Gastroesophageal sphincter (tissue), 4 donors: ENCODE results near the gene SMAD1. TPM values are rescaled to one million over a fixed set of nuclear protein-coding genes. Genes with fewer than 3 reads are reported as not detected.
A peak's percentile ranks its signal among the peaks of the same experiment; 100 is the strongest.

Source experiments
- ATAC-seq: fragments of 150-250 bp; one replicate; pipeline ENCODE4 v1.9.1; 2016; ENCODE audit warnings: mild to moderate bottlenecking, moderate library complexity
- H3K27ac ChIP-seq, 4 donors: fragments of 200-600 bp; sonication (generic) in 3 of 4; 1 replicate in 3 of 4; 2 replicates in 1 of 4; pipeline ENCODE4 v1.5.1; 2016 to 2019
- H3K27me3 ChIP-seq: fragments of 200-600 bp; sonication (generic); one replicate; pipeline ENCODE4 v1.5.1; 2019
- H3K36me3 ChIP-seq, 2 donors: fragments of 200-600 bp; sonication (generic); one replicate each; pipeline ENCODE4 v1.5.1; 2019; ENCODE audit warnings: control low read depth in 1 of 2
- H3K4me1 ChIP-seq, 3 donors: fragments of 200-600 bp; sonication (generic); 1 replicate in 2 of 3; 2 replicates in 1 of 3; pipeline ENCODE4 v1.5.1; 2016 to 2019; ENCODE audit warnings: control low read depth in 2 of 3
- H3K4me3 ChIP-seq, 2 donors: fragments of 200-600 bp; sonication (generic); one replicate each; pipeline ENCODE4 v1.5.1; 2019; ENCODE audit warnings: mild to moderate bottlenecking in 1 of 2, moderate library complexity in 1 of 2
- H3K9me3 ChIP-seq, 3 donors: fragments of 200-600 bp; sonication (generic); one replicate each; pipeline ENCODE4 v1.5.1; 2017 to 2019; ENCODE audit warnings: control low read depth in 2 of 3
- EP300 ChIP-seq: sonication (generic); formaldehyde crosslinking; IDR thresholded peaks from one replicate; pipeline ENCODE4 v1.6.1; 2017; ENCODE audit warnings: antibody characterized with exemption, mild to moderate bottlenecking
- POLR2A ChIP-seq, 2 donors: fragments of 450-650 bp; IDR thresholded peaks; one replicate each; pipeline ENCODE4 v1.6.1; 2017; ENCODE audit warnings: antibody characterized with exemption in 2 of 2, mild to moderate bottlenecking in 2 of 2, moderate library complexity in 1 of 2
- POLR2AphosphoS5 ChIP-seq: sonication (generic); formaldehyde crosslinking; IDR thresholded peaks from one replicate; pipeline ENCODE4 v1.6.1; 2017; ENCODE audit warnings: antibody characterized with exemption
- WGBS, 2 donors: methylation state at CpG; one replicate each; pipeline ENCODE4 v1.1.5; 2018; ENCODE audit warnings: low coverage in 1 of 2; 5-methylcytosine and 5-hydroxymethylcytosine counted together
- total RNA-seq, 4 donors: library from RNA; depleted of rRNA; stranded (reverse); fragments of >200 nt; gene quantifications; one replicate each; pipeline ENCODE4 v1.1.0, GENCODE V29; 2016
- TF ChIP-seq, protein P1 (sequence below), 4 experiments: fragments of 200-600 bp in 2 of 4; fragments of 450-650 bp in 2 of 4; sonication (generic) in 1 of 4; IDR thresholded peaks; one replicate each; pipeline ENCODE4 v1.5.1; 2017 to 2019; ENCODE audit warnings: antibody characterized with exemption in 4 of 4, mild to moderate bottlenecking in 2 of 4, moderate library complexity in 2 of 4

The SMAD1 gene
- 10 to 100 TPM; 26.3 to 37.8 (median 29.2) TPM for total RNA-seq

GRCh38 chr4:145481164-145481941, at the start of gene SMAD1:
Gene SMAD1 (plus strand): TSS chr4:145481853. CDS start chr4:145514614, 32,761 bp downstream.
- H3K4me1 ChIP-seq = peaks cover 0 to 46% (median 10%) of the 10 kb centered on the region in 3 donors
- peak within 1 kb of the TSS; percentile 91 to 100 (median 98) for H3K27ac ChIP-seq
- ATAC-seq = peak; percentile 92
- H3K4me3 ChIP-seq = peak within 1 kb of the TSS; percentile 90 to 99
- no peaks in the 10 kb centered on the region for H3K36me3 ChIP-seq
- H3K27me3 ChIP-seq = no peaks in the 10 kb centered on the region
- 1% methylated on average over 12 to 15 of the region's 65 CpGs for WGBS, 2 donors
- no peaks in the 10 kb centered on the region for H3K9me3 ChIP-seq
- peak; percentile 81 for TF ChIP-seq POLR2AphosphoS5
- TF ChIP-seq, protein P1, sequence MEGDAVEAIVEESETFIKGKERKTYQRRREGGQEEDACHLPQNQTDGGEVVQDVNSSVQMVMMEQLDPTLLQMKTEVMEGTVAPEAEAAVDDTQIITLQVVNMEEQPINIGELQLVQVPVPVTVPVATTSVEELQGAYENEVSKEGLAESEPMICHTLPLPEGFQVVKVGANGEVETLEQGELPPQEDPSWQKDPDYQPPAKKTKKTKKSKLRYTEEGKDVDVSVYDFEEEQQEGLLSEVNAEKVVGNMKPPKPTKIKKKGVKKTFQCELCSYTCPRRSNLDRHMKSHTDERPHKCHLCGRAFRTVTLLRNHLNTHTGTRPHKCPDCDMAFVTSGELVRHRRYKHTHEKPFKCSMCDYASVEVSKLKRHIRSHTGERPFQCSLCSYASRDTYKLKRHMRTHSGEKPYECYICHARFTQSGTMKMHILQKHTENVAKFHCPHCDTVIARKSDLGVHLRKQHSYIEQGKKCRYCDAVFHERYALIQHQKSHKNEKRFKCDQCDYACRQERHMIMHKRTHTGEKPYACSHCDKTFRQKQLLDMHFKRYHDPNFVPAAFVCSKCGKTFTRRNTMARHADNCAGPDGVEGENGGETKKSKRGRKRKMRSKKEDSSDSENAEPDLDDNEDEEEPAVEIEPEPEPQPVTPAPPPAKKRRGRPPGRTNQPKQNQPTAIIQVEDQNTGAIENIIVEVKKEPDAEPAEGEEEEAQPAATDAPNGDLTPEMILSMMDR (IDR thresholded peaks at IDR 0.05) = peak in 1 of 4 experiments; percentile 8
- no peak for TF ChIP-seq EP300
- TF ChIP-seq POLR2A (IDR thresholded peaks at IDR 0.05) = peak; percentile 68 to 85

GRCh38 chr4:145433684-145434083, 48.0 kb upstream of the SMAD1 start:
- H3K36me3 ChIP-seq = no peaks in the 10 kb centered on the region
- no peak overlapping the region for H3K27ac ChIP-seq
- no peaks in the 10 kb centered on the region for H3K27me3 ChIP-seq
- H3K4me1 ChIP-seq = no peaks in the 10 kb centered on the region
- H3K4me3 ChIP-seq = no peak overlapping the region
- ATAC-seq = no peak
- peaks cover 0 to 6% (median 0%) of the 10 kb centered on the region in 3 donors for H3K9me3 ChIP-seq
- TF ChIP-seq POLR2A (IDR thresholded peaks at IDR 0.05) = no peak
- no peak for TF ChIP-seq POLR2AphosphoS5
- TF ChIP-seq, protein P1 (IDR thresholded peaks at IDR 0.05) = no peak
- no peak for TF ChIP-seq EP300

- TF ChIP-seq, protein P1 (IDR thresholded peaks at IDR 0.05) = no peak
- TF ChIP-seq POLR2AphosphoS5 (no peak), POLR2A (IDR thresholded peaks at IDR 0.05) (no peak), EP300 (no peak)
- no peak overlapping the region for H3K27ac ChIP-seq
- peaks cover 0 to 6% (median 0%) of the 10 kb centered on the region in 3 donors for H3K9me3 ChIP-seq
- no peak overlapping the region for H3K4me3 ChIP-seq
- WGBS, 2 donors = 89% methylated on average over 3 of the region's 3 CpGs
- ATAC-seq = no peak
- H3K27me3 ChIP-seq = no peaks in the 10 kb centered on the region
- H3K36me3 ChIP-seq = no peaks in the 10 kb centered on the region
- H3K4me1 ChIP-seq = no peaks in the 10 kb centered on the region
Measured at GRCh38 chr4:145435646-145436045, 46.0 kb upstream of the SMAD1 start.

DNA sequence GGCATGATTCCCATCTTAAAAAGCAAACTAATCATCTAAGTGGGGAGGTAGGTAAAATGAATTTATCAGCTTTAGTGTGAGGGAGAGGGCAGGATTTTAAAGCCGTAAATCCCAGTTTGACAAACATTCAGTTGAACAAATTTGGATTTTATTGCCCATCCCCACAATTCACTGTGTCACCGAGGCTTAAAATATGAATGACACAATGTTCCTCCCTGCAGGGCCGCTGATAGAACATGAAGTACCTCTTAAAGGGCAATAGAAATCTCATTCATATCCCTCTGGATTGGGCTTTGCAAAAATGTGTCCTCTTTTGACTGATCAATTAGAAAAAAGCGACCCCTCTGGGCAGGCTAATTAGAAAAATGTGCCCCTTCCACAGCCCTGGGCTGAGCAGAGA, 45.5 kb upstream of the SMAD1 start:
- H3K27me3 ChIP-seq = no peaks in the 10 kb centered on the region
- H3K4me3 ChIP-seq = no peak overlapping the region
- WGBS, 2 donors = 89 to 90% methylated on average over 4 of the region's 4 CpGs
- no peak overlapping the region for H3K27ac ChIP-seq
- ATAC-seq = no peak
- H3K4me1 ChIP-seq = no peaks in the 10 kb centered on the region
- TF ChIP-seq, protein P1 (IDR thresholded peaks at IDR 0.05) = no peak
- TF ChIP-seq POLR2A (IDR thresholded peaks at IDR 0.05) (no peak), EP300 (no peak), POLR2AphosphoS5 (no peak)
- H3K9me3 ChIP-seq = peaks cover 0 to 6% (median 0%) of the 10 kb centered on the region in 3 donors
- H3K36me3 ChIP-seq = no peaks in the 10 kb centered on the region

DNA sequence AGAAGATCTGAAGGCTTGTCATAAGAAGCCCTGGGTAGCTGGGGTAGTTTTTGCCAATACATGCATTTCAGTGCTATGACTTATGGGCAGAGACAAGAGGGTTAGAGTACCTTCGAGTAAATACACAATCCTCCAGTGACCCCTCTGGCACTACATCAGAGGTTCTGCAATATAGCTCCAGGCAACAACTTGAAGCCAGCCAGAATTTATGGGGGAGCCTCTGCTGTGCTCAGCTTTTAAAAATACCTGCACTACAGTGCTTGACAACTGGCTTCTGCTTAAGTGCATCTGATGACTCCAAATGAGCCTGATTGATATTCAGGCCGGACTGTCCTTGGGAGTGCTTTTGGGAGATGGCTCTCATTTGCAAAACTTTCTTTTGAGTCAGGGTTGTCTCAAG, 44.9 kb upstream of the SMAD1 start:
- 39 to 71% methylated on average over 1 to 2 of the region's 2 CpGs for WGBS, 2 donors
- H3K36me3 ChIP-seq = no peaks in the 10 kb centered on the region
- H3K27ac ChIP-seq = no peak overlapping the region
- no peaks in the 10 kb centered on the region for H3K27me3 ChIP-seq
- peaks cover 0 to 6% (median 0%) of the 10 kb centered on the region in 3 donors for H3K9me3 ChIP-seq
- TF ChIP-seq EP300 = no peak
- no peak for TF ChIP-seq POLR2AphosphoS5
- no peak for TF ChIP-seq POLR2A (IDR thresholded peaks at IDR 0.05)
- TF ChIP-seq, protein P1 (IDR thresholded peaks at IDR 0.05) = no peak
- H3K4me3 ChIP-seq = no peak overlapping the region
- ATAC-seq = no peak
- H3K4me1 ChIP-seq = no peaks in the 10 kb centered on the region
